B cell (primary cell): ENCODE data around the gene PLEKHA7. TPM values are rescaled to one million over a fixed set of nuclear protein-coding genes. Genes with fewer than 3 reads are reported as not detected.

Experiments used
- ATAC-seq: fragments of 200-7000 bp; cut with Tn5 transposase; one replicate; pipeline ENCODE4 v1.10.0; 2021; ENCODE audit warnings: low read depth, mild to moderate bottlenecking, moderate number of reproducible peaks, moderate library complexity
- CTCF ChIA-PET: fragments of 350-600 bp; sonication (Branson Sonifier 250); formaldehyde crosslinking; loops from one replicate; lab custom pipeline; 2021; ENCODE audit warnings: antibody characterized with exemption, inconsistent platforms; lab: Charles Lee
- POLR2A ChIA-PET: fragments of 350-600 bp; sonication (Branson Sonifier 250); formaldehyde crosslinking; loops from one replicate; lab custom pipeline; 2021; ENCODE audit warnings: antibody characterized with exemption; lab: Charles Lee
- DNase-seq: peaks from one replicate; pipeline ENCODE4 v3.0.0; 2013
- H2AFZ ChIP-seq: 2 replicates; pipeline ENCODE4 v1.6.1; 2012; ENCODE audit warnings: mild to moderate bottlenecking, low read depth, low read length; ENCODE audit not compliant: insufficient read depth, poor library complexity, severe bottlenecking
- H3K27ac ChIP-seq, 2 donors: 1 replicate in 1 of 2; 2 replicates in 1 of 2; pipeline ENCODE4 v1.5.1; 2012 to 2013; ENCODE audit warnings: low read length in 2 of 2, mild to moderate bottlenecking in 2 of 2, moderate library complexity in 1 of 2
- H3K27me3 ChIP-seq, 4 experiments: fragments of 200-600 bp in 1 of 4; sonication (generic) in 1 of 4; replicated peaks in 1 of 4; 1 replicate in 2 of 4; 2 replicates in 2 of 4; pipeline versions ENCODE4 v1.6.1 to v1.7.0; 2013 to 2016; ENCODE audit warnings: low read length in 3 of 4, mild to moderate bottlenecking in 2 of 4, mixed read lengths in 1 of 4, moderate library complexity in 1 of 4; ENCODE audit not compliant: insufficient read depth in 4 of 4, control insufficient read depth in 3 of 4; ENCODE audit errors: control extremely low read depth in 1 of 4
- H3K36me3 ChIP-seq, 2 experiments: replicated peaks in 1 of 2; 1 replicate in 1 of 2; 2 replicates in 1 of 2; pipeline versions ENCODE4 v1.6.1 to v1.7.1; 2013; ENCODE audit warnings: low read length in 1 of 2; ENCODE audit not compliant: insufficient read depth in 2 of 2, control insufficient read depth in 1 of 2; ENCODE audit errors: control extremely low read depth in 1 of 2, extremely low read depth in 1 of 2
- H3K4me1 ChIP-seq, 2 donors: fragments of 200-600 bp in 1 of 2; sonication (generic) in 1 of 2; 1 replicate in 1 of 2; 2 replicates in 1 of 2; pipeline versions ENCODE4 v1.5.1 to v1.6.1; 2013 to 2017; ENCODE audit warnings: low read length in 2 of 2; ENCODE audit not compliant: control insufficient read depth in 2 of 2, insufficient read depth in 2 of 2
- H3K4me2 ChIP-seq: replicated peaks from 2 replicates; pipeline ENCODE3; 2012; ENCODE audit warnings: mild to moderate bottlenecking, low read depth, low read length; ENCODE audit not compliant: poor library complexity, severe bottlenecking
- H3K4me3 ChIP-seq, 5 experiments: fragments of 200-600 bp in 1 of 5; sonication (generic) in 1 of 5; 1 replicate in 3 of 5; 2 replicates in 2 of 5; pipeline versions ENCODE4 v1.5.1 to v1.7.0; 2011 to 2016; ENCODE audit warnings: low read length in 4 of 5, mild to moderate bottlenecking in 4 of 5, low read depth in 2 of 5, control low read depth in 1 of 5, moderate library complexity in 1 of 5; ENCODE audit not compliant: insufficient read depth in 1 of 5; ENCODE audit errors: control extremely low read depth in 1 of 5, extremely low read depth in 1 of 5
- H3K79me2 ChIP-seq: fragments of 200-600 bp; sonication (generic); one replicate; pipeline ENCODE4 v1.6.0; 2016; ENCODE audit warnings: low read length; ENCODE audit not compliant: control insufficient read depth, insufficient read depth
- H3K9ac ChIP-seq: fragments of 200-600 bp; sonication (generic); 2 replicates; pipeline ENCODE4 v1.6.1; 2017; ENCODE audit warnings: mild to moderate bottlenecking, low read length, moderate library complexity
- H3K9me3 ChIP-seq, 3 donors: one replicate each; pipeline versions ENCODE4 v1.6.1 to v1.7.1; 2013; ENCODE audit warnings: low read length in 2 of 3; ENCODE audit not compliant: control insufficient read depth in 2 of 3, insufficient read depth in 1 of 3; ENCODE audit errors: control extremely low read depth in 1 of 3
- H4K20me1 ChIP-seq: 2 replicates; pipeline ENCODE4 v1.6.0; 2012; ENCODE audit warnings: mild to moderate bottlenecking, low read length; ENCODE audit not compliant: insufficient read depth, control insufficient read depth, poor library complexity, severe bottlenecking
- H3K27ac Mint-ChIP-seq: one replicate; pipeline ENCODE4 v1.8.0; 2021; ENCODE audit warnings: mixed read lengths
- H3K27me3 Mint-ChIP-seq: one replicate; pipeline ENCODE4 v1.8.0; 2021; ENCODE audit warnings: mixed read lengths
- H3K4me1 Mint-ChIP-seq: one replicate; pipeline ENCODE4 v1.8.0; 2021; ENCODE audit warnings: mixed read lengths
- H3K4me3 Mint-ChIP-seq: one replicate; pipeline ENCODE4 v1.8.0; 2021; ENCODE audit warnings: mixed read lengths
- H3K9me3 Mint-ChIP-seq: one replicate; pipeline ENCODE4 v1.8.0; 2022; ENCODE audit warnings: mixed read lengths; ENCODE audit not compliant: insufficient read depth
- CTCF ChIP-seq: fragments of 200-600 bp; IDR thresholded peaks from one replicate; pipeline ENCODE4 v1.8.0; 2022; ENCODE audit warnings: antibody characterized with exemption, mild to moderate bottlenecking
- EZH2 ChIP-seq: IDR thresholded peaks from 2 replicates; pipeline ENCODE4 v1.6.1; 2012; ENCODE audit warnings: borderline replicate concordance, low read depth, mild to moderate bottlenecking, moderate library complexity, low read length; ENCODE audit not compliant: insufficient read depth, poor library complexity, severe bottlenecking
- WGBS: methylation state at CpG from one replicate; pipeline ENCODE4 v1.1.5; 2013; ENCODE audit warnings: missing lambda C conversion rate; ENCODE audit not compliant: insufficient coverage; 5-methylcytosine and 5-hydroxymethylcytosine counted together
- intact Hi-C: fragments of 100-400 bp; cut with micrococcal nuclease; formaldehyde crosslinking; loops from one replicate; pipeline ENCODE4 v1.10.0; 2022
- polyA plus RNA-seq: library from polyadenylated mRNA; depleted of rRNA; stranded (reverse); fragments of >200 nt; gene quantifications from 2 replicates; pipeline ENCODE4 v1.2.3, GENCODE V29; 2012
- total RNA-seq, 2 donors: library from RNA; stranded (reverse); fragments of 120-200 nt in 1 of 2; gene quantifications; 1 replicate in 1 of 2; 2 replicates in 1 of 2; pipeline versions ENCODE4 v1.2.3 to v1.2.4, GENCODE V29; 2013 to 2022

PLEKHA7 gene
- total and polyA plus RNA-seq, 2 donors (not counting 1 experiment from before 2014, with no cell fraction given) = 1.7 to 8.2 TPM

GRCh38 chr11:16917941-16918340, 96.3 kb downstream of the PLEKHA7 start:
- no peak overlapping the region for H3K4me3 ChIP-seq
- H3K27me3 Mint-ChIP-seq = no peaks in the 10 kb centered on the region
- ChIA-PET POLR2A (no interaction called here), CTCF (interaction anchor here (1.5 kb wide), 1 partner anchor 13 kb away, joined by 4 read pairs; no protein-coding TSS in a partner anchor)
- no peaks in the 10 kb centered on the region for H3K4me1 ChIP-seq
- no peak overlapping the region for H3K27ac Mint-ChIP-seq
- no peak overlapping the region for H3K4me2 ChIP-seq
- H3K9ac ChIP-seq = no peak overlapping the region
- no peak overlapping the region for H3K27ac ChIP-seq
- no peak for TF ChIP-seq EZH2
- no peak for TF ChIP-seq CTCF
- H3K9me3 Mint-ChIP-seq = no peaks in the 10 kb centered on the region
- H4K20me1 ChIP-seq = no peaks in the 10 kb centered on the region
- H3K9me3 ChIP-seq = no peaks in the 10 kb centered on the region
- ATAC-seq (no peak), DNase-seq (no peak)
- intact Hi-C loops = no loop called here
- no peak overlapping the region for H2AFZ ChIP-seq
- WGBS = no CpG with 5 or more reads among the region's 4 CpGs
- no peaks in the 10 kb centered on the region for H3K36me3 ChIP-seq
- peaks cover 4% of the 10 kb centered on the region for H3K4me1 Mint-ChIP-seq
- no peaks in the 10 kb centered on the region for H3K27me3 ChIP-seq
- no peak overlapping the region for H3K4me3 Mint-ChIP-seq
- no peaks in the 10 kb centered on the region for H3K79me2 ChIP-seq

GRCh38 chr11:16912692-16913111, 101.5 kb downstream of the PLEKHA7 start:
- Mint-ChIP-seq H3K27me3 (no peaks in the 10 kb centered on the region), H3K4me1 (peaks cover 5% of the 10 kb centered on the region), H3K9me3 (no peaks in the 10 kb centered on the region), H3K27ac (no peak overlapping the region), H3K4me3 (no peak overlapping the region)
- H4K20me1 ChIP-seq = no peaks in the 10 kb centered on the region
- H3K79me2 ChIP-seq = no peaks in the 10 kb centered on the region
- CTCF ChIA-PET = interaction anchor here (1.0 kb wide), 1 partner anchor 92 kb away, joined by 3 read pairs; no protein-coding TSS in a partner anchor
- intact Hi-C loops = no loop called here
- no peaks in the 10 kb centered on the region for H3K27me3 ChIP-seq
- no peak overlapping the region for H3K9ac ChIP-seq
- H3K9me3 ChIP-seq = no peaks in the 10 kb centered on the region
- no peak for TF ChIP-seq EZH2
- no peak for TF ChIP-seq CTCF
- POLR2A ChIA-PET = no interaction called here
- H3K4me2 ChIP-seq = no peak overlapping the region
- H3K36me3 ChIP-seq = no peaks in the 10 kb centered on the region
- DNase-seq (no peak), ATAC-seq (no peak)
- H2AFZ ChIP-seq = no peak overlapping the region
- no peak overlapping the region for H3K27ac ChIP-seq
- WGBS = 97% methylated on average over 3 of the region's 3 CpGs
- no peak overlapping the region for H3K4me3 ChIP-seq
- peaks cover 0 to 6% of the 10 kb centered on the region in 2 donors for H3K4me1 ChIP-seq
